Lower leg skin (tissue), 4 donors: ENCODE data around the gene C1orf87. TPM values are rescaled to one million over a fixed set of nuclear protein-coding genes. Genes with fewer than 3 reads are reported as not detected.

Source experiments
- DNase-seq, 2 donors: peaks; one replicate each; pipeline ENCODE4 v3.0.0-alpha.2; 2019; ENCODE audit warnings: low spot score in 2 of 2
- H3K4me3 ChIP-seq: fragments of 200-600 bp; sonication (generic); 2 replicates; pipeline ENCODE4 v1.5.1; 2017; ENCODE audit warnings: mild to moderate bottlenecking, low read depth; ENCODE audit not compliant: poor library complexity, severe bottlenecking
- POLR2A ChIP-seq, 2 donors: fragments of 450-650 bp; IDR thresholded peaks; one replicate each; pipeline ENCODE4 v1.6.1; 2016 to 2017; ENCODE audit warnings: antibody characterized with exemption in 2 of 2, mild to moderate bottlenecking in 1 of 2, moderate library complexity in 1 of 2
- WGBS, 2 donors: methylation state at CpG; one replicate each; pipeline ENCODE4 v1.1.5; 2018; 5-methylcytosine and 5-hydroxymethylcytosine counted together
- intact Hi-C: fragments of 100-400 bp; cut with DNase I; formaldehyde crosslinking; loops from one replicate; pipeline ENCODE4 v1.15.0; 2023; ENCODE audit warnings: low total_unique reads
- total RNA-seq, 4 donors: library from RNA; depleted of rRNA; stranded (reverse); fragments of >200 nt; gene quantifications; one replicate each; pipeline ENCODE4 v1.1.0, GENCODE V29; 2016
- TF ChIP-seq, protein P1 (sequence below), 3 donors: fragments of 450-650 bp; IDR thresholded peaks; one replicate each; pipeline ENCODE4 v1.5.1; 2016; ENCODE audit warnings: antibody characterized with exemption in 3 of 3, mild to moderate bottlenecking in 3 of 3, moderate library complexity in 2 of 3

Gene C1orf87
- total RNA-seq, 4 donors from 2014 or later: 1.3 TPM; not detected in 3

- no peak for TF ChIP-seq POLR2A (IDR thresholded peaks at IDR 0.05)
- TF ChIP-seq, protein P1, sequence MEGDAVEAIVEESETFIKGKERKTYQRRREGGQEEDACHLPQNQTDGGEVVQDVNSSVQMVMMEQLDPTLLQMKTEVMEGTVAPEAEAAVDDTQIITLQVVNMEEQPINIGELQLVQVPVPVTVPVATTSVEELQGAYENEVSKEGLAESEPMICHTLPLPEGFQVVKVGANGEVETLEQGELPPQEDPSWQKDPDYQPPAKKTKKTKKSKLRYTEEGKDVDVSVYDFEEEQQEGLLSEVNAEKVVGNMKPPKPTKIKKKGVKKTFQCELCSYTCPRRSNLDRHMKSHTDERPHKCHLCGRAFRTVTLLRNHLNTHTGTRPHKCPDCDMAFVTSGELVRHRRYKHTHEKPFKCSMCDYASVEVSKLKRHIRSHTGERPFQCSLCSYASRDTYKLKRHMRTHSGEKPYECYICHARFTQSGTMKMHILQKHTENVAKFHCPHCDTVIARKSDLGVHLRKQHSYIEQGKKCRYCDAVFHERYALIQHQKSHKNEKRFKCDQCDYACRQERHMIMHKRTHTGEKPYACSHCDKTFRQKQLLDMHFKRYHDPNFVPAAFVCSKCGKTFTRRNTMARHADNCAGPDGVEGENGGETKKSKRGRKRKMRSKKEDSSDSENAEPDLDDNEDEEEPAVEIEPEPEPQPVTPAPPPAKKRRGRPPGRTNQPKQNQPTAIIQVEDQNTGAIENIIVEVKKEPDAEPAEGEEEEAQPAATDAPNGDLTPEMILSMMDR (IDR thresholded peaks at IDR 0.05): no peak
- no peak overlapping the region for H3K4me3 ChIP-seq
- intact Hi-C loops: no loop called here
- no peak for DNase-seq
- WGBS, 2 donors: 79% methylated on average over 1 of the region's 1 CpG
Measured at GRCh38 chr1:60111716-60112115, 38.1 kb upstream of the C1orf87 start.

GRCh38 chr1:60111118-60111517 is 37.5 kb upstream of the C1orf87 start:
- 92 to 96% methylated on average over 2 of the region's 2 CpGs for WGBS, 2 donors
- DNase-seq: no peak
- intact Hi-C loops: no loop called here
- TF ChIP-seq POLR2A (IDR thresholded peaks at IDR 0.05): no peak
- TF ChIP-seq, protein P1 (IDR thresholded peaks at IDR 0.05): no peak
- no peak overlapping the region for H3K4me3 ChIP-seq

- 82 to 89% methylated on average over 3 of the region's 3 CpGs for WGBS, 2 donors
- TF ChIP-seq, protein P1 (IDR thresholded peaks at IDR 0.05): no peak
- TF ChIP-seq POLR2A (IDR thresholded peaks at IDR 0.05): no peak
- DNase-seq: no peak
- intact Hi-C loops: no loop called here
- H3K4me3 ChIP-seq: no peak overlapping the region
Measured at GRCh38 chr1:60108196-60108595, 34.6 kb upstream of the C1orf87 start.

DNA sequence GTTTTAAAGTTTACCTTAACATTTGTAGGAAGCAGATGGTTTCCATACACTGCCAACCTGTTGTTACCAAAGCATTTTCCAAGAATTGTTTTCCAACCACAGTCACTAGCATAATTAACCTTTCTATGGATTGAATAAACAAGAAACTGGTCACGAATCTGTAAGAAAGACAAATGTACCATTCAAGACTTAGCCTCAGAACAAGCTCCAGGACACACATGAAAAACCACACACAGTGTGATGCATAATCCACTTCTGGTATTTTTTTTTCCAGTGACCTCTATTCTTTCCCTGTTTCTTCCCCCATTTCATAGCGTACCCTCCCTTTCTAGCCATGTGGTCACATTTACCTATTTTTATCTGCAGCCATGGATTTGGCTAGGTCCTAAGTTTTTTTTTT is 29.6 kb upstream of the C1orf87 start:
- TF ChIP-seq, protein P1 (IDR thresholded peaks at IDR 0.05): no peak
- no peak for TF ChIP-seq POLR2A (IDR thresholded peaks at IDR 0.05)
- no peak for DNase-seq
- WGBS, 2 donors: 55 to 61% methylated on average over 2 of the region's 2 CpGs
- intact Hi-C loops: no loop called here
- H3K4me3 ChIP-seq: no peak overlapping the region

- intact Hi-C loops: no loop called here
- 81 to 82% methylated on average over 3 of the region's 3 CpGs for WGBS, 2 donors
- H3K4me3 ChIP-seq: no peak overlapping the region
- DNase-seq: no peak
- TF ChIP-seq POLR2A (IDR thresholded peaks at IDR 0.05): no peak
- TF ChIP-seq, protein P1 (IDR thresholded peaks at IDR 0.05): no peak
Measured at GRCh38 chr1:60102267-60103061, 28.9 kb upstream of the C1orf87 start.

GRCh38 chr1:60101516-60101915 is 27.9 kb upstream of the C1orf87 start:
- 75 to 83% methylated on average over 2 of the region's 2 CpGs for WGBS, 2 donors
- intact Hi-C loops: no loop called here
- TF ChIP-seq POLR2A (IDR thresholded peaks at IDR 0.05): no peak
- TF ChIP-seq, protein P1 (IDR thresholded peaks at IDR 0.05): no peak
- no peak for DNase-seq
- no peak overlapping the region for H3K4me3 ChIP-seq
